Posterior cingulate gyrus (tissue), 11 donors: ENCODE data around the gene LHFPL3.
A peak's percentile ranks its signal among the peaks of the same experiment; 100 is the strongest.
"Not testable (repeated sequence)": the region's sequence is repeated elsewhere in the genome, so short reads cannot be mapped to it uniquely, and the experiment has no call there.

Experiments
- DNase-seq, 10 donors: peaks; one replicate each; pipeline versions ENCODE4 v3.0.0 to v3.0.0-alpha.2; 2020 to 2021; ENCODE audit warnings: mixed read lengths in 3 of 10
- intact Hi-C: fragments of 100-400 bp; cut with DNase I; formaldehyde crosslinking; loops from one replicate; pipeline ENCODE4 v1.15.1; 2023

Gene LHFPL3

DNA sequence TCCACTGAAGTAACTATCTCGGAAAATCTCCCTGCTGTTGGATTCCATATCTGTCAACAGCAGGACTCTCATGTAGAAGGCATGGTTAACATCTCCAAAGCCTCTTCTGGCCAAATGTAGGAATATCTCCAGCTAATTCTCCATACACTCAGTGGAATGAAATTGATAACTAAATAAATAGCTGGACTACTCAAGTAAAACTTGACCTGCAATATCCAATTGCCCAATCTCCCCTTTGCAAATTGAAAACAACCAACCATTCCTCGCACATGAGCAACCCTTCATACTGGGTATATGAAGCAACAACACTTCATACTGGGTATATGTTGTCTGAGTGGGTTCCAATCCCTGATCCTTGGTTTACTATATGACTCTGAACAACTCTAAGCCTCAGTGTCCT lies 580.2 kb downstream of the LHFPL3 start:
- intact Hi-C loops: no loop called here
- DNase-seq: no peak

DNA sequence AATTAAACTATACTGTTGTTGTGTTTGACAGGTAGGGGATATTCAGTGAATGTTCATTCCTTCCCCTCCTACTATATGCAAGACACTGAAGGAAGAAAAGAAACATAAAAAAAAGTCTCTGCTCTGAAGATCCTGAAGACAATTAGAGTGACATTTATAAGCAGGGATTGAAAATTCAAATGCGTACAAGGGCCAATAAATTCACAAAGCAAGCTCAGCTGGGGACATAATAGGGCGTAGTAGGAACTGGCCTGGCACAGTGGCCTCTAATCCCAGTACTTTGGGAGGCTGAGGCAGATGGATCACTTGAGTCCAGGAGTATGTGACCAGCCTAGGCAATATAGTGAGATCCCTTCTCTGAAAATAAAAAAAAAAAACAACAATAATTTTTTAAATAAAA lies 580.7 kb downstream of the LHFPL3 start:
- no peak for DNase-seq
- intact Hi-C loops: no loop called here

DNA sequence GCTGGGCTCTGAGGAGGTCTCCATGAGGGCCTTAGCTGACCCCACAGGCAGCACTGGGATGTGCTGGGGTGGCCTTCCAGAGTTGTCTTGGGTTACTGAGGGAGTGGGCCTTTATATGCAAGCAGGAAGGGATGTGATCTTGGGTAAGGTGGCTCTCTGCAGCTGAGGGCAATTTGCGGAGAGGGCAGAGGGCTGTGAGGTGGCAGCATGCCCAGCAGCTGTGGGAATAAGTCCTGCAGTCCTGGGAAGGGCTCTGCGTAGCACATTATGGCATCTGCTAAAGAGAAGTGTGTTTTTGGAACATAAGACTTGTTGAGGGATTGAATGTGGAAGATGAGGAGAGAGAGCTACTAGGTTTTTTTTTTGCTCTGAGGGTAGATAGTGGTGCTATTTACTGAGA lies 586.0 kb downstream of the LHFPL3 start:
- intact Hi-C loops: no loop called here
- DNase-seq: peak in 2 of 10 donors; percentile 13 to 18

DNA sequence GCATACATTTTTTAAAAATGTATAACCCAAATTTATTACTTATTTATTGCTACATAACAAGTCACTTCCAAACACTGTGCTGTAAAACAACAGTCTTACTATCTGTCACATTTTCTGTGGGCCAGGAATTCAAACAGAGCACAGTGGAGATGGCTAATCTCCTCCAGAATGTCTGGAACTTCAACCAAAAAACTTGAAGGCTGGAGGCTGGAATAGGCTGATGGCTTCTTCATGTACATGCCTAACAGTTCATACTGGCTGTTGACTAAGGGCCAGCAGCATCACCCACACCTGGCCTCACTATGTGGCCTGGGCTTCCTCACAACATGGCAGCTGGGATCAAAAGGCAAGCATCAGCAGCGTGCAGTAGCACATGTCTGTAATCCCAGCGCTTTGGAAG lies 593.2 kb downstream of the LHFPL3 start:
- no peak for DNase-seq
- intact Hi-C loops: no loop called here

DNA sequence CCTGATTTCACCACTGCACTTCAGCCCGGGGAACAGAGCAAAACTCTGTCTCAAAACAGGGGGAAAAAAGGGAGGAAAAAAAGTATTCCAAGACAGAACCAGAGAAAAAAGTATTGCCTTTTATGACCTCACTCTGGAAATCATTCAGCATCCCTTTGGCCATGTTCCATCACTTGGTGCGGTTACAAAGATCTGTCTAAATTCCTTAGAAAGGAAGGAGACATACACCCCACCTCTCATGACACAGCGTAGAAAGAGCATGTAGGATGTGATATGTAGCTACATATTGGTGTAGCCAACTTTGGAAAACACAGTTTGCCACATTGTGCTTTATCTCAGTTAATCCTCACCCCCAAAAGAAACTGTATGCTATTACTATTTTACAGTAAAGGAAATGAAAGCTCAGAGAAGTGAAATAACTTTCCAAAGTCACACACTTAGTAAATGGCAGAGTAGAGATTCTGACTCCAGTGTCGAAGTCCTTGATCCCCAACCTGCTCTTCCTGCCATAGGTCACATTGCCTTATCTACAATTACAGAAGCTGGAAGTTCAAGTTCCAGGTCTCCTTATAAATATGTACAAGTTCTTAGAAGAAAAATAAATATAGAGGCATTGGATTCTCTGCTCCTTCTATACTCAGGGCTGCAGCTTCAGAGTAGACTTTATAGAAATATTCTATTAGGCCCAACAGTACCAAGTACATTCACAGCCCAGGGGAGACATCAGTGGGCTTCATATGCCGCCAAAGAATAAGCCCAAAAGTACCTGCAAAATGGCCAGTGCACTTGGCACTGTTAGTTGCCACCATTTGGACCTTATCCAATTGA lies 594.0 kb downstream of the LHFPL3 start:
- intact Hi-C loops: no loop called here

DNA sequence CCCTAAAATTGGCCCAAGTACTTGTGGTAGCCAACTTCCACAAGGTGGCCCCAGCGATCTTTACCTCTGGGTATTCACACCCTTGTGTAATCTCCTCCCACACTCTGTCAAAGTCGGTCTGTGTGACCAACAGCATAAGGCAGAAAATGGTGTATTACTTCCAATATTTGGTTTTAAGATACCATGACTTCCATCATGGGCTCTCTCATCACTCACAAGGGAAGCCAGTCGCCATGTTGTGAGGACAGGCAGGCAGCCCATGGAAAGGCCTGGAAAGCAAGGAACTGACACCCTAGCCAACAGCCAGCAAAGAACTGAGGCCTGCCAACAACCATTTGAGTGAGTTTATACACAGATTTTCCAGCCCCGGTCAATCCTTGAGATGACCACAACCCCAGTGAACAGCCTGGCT lies 594.6 kb downstream of the LHFPL3 start:
- intact Hi-C loops: no loop called here
- DNase-seq: peak in 5 of 10 donors; percentile 28 to 66 (median 55)

More for the DNA sequence above, 594.0 kb downstream of the LHFPL3 start:
- DNase-seq: no peak

DNA sequence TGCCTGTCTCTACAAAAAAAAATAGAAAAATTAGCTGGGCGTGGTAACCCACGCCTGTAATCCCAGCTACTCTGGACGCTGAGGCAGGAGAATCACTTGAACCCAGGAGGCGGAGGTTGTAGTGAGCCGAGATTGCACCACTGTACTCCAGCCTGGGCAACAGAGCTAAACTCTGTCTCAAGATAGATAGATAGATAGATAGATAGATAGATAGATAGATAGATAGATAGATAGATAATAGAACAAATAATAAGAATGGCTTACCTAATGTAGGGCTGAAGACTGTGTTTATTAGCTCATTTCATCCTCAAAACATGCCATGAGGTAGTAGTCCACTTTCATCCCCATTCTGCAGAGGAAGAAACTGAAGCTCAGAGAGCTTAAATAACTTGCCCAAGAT lies 597.8 kb downstream of the LHFPL3 start:
- DNase-seq, intact Hi-C loops: not testable (repeated sequence)

DNA sequence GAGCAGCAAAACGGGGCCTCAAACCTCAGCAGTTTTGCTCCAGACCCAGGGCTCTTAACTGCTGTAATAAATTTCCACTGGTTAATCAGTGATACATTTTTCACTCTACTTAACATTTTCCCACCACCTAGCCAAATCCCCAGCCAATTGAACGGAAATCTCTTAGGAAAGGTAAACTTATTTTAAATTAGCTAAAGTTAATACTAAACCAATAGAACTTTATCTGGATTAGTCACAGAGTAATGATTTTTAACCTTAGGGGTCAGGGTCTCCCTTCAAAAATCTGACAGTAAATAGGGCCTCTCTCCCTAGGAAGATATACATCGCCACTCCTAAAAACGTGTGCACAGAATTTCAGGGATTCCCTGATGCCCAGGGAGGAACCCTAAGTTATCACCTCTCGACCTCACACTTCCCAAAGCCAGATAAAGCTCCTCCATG lies 598.2 kb downstream of the LHFPL3 start:
- no peak for DNase-seq
- intact Hi-C loops: no loop called here

DNA sequence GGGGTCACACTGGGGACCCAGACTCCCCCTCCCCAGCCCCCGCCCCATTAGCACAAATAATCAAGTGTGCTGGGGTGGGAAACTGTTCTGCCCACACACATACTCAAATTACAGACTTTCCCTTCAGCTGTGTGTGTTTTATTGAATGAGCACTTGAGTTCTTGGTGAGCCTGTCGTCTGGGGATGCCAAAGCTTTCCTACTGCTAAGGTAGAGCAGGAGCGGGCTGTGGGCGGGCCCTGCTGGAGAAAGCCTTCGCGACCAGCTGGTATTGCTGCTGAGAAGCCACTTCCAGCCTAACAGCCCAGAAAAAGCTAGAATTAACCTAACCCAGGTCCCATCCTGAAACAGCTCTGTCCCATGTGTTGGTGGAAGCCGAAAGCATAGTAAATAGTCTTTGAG lies 598.7 kb downstream of the LHFPL3 start:
- DNase-seq: no peak
- intact Hi-C loops: no loop called here

DNA sequence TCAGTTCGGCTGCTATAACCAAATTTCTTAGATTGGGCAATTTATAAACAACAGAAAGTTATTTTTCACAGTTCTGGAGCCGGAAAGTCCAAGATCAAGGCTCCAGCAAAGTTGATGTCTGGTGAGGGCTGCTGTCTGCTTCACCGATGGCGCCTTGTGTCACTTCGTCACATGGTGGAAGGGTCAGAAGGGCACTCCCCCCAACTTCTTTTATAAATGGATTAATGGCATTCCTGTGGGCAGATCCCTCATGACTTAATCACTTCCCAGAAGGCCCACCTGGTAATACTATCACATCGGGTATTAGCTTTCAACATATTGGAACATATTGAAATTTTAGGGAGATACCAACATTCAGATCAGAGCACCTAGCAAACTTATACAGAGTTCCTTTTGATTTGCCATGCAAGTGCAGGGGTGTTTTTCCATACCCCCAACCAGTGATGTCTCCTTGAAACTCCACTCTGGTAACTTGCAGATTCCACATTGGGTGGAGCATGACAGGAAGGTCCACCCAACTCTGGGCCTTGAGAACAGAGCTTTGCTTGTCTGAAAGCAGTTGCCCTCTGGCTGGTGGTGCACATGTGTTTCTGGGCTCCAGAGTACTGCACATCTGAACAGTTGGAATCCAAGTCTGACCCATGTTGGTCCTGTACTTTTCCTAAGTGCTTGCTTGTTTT lies 600.5 kb downstream of the LHFPL3 start:
- intact Hi-C loops: no loop called here
- DNase-seq: no peak

DNA sequence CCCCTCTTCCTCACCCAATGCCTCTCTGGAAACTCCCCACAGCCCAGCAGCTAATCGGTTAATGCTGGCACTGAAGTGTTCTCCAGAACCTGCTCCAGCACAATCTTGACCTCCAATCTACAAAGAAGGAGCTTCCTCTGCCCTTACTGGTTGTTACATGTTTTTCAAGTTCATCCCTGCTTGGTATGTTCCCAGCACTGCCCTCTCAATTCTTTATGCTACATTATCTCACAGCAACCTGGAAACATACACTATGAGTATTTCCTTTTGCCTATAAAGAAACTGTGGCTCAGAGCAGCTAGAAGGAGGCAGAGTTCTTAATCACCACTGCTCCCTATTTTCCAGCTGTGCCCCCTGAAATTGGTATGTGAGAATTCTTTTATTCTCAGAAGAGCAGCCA lies 601.5 kb downstream of the LHFPL3 start:
- intact Hi-C loops: no loop called here
- DNase-seq: peak in 1 of 10 donors; percentile 22

DNA sequence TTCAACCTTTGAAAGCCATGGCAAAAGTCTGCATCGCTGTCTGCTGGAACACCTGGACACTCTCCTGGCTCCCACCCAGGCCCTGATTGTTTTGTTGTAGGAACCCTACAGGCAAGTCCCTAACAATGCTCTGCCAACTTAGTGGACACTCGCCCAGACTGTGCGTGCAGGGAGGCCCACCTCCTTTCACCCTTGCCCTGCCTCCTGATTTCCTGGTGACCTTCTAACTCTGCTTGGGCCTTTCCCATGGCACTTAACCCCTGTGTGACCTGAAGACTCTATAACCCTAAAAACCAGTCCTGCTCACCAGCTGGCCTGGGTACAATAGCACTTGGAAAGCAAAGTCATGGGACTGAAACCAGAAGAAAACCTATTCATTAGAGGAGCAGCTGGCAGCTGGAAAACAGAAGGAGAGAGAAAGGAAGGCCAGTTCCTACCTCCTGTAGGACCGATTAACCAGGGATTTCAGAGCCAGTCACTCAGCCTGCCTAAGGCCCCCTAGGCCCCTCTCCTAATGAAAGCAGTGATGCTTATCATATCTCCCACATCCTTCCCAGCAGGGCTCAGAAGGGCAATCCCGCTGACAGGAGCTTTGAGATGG lies 602.9 kb downstream of the LHFPL3 start:
- peak in 1 of 10 donors; percentile 25 for DNase-seq
- intact Hi-C loops: no loop called here

DNA sequence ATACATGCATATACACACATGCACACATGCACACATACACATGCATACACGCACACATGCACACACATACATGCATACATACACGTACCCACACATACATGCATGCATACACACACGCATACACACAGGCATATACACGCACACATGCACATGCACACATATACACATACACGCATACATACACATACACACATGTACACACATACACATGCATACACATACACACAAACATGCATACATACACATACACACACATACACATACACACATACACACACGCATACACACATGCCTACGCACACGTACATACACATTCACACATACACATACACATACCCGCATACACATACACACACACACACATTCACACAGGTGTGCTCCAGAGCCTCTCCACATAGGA lies 604.6 kb downstream of the LHFPL3 start:
- DNase-seq: peak in 1 of 10 donors; percentile 20
- intact Hi-C loops: no loop called here

DNA sequence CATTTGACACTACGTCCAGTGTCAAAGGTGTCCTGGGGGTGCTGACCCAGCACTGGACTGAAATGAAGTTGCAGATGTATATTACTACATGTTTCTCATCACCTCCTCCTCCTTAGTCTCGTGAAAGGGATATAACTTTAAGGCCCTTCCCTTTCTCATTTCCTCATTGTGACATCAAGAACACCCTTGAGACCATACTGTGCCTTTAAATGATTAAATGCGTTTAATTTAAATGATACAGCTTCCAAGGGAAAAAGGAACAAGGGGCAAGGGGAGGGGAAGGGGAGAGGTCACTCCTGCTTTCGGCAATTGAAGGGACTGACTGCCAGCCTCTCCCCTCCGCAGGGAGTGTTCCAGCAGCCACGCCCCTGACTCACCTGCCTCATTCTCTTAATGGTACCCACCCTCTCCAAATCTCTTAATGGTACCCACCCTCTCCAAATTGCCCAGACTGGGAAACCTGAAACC lies 605.2 kb downstream of the LHFPL3 start:
- peak in 1 of 10 donors; percentile 14 for DNase-seq
- intact Hi-C loops: no loop called here

DNA sequence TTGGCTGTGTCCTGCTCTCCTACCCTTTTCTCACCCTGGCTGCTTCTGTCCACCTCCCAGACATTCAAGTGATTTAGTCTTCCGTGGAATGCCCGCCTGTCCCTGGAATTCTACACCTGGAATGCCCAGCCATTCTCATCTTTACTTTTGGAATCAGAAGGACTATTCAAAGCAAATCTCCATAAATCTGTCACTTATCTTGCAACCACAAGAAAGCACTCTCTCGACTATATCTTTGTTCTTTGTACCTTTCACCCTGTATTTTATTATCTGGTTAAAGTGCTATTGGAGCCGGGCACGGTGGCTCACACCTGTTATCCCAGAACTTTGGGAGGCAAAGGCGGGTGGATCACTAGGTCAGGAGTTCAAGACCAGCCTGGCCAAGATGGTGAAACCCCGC lies 606.3 kb downstream of the LHFPL3 start:
- intact Hi-C loops: no loop called here
- peak in 1 of 10 donors; percentile 12 for DNase-seq

DNA sequence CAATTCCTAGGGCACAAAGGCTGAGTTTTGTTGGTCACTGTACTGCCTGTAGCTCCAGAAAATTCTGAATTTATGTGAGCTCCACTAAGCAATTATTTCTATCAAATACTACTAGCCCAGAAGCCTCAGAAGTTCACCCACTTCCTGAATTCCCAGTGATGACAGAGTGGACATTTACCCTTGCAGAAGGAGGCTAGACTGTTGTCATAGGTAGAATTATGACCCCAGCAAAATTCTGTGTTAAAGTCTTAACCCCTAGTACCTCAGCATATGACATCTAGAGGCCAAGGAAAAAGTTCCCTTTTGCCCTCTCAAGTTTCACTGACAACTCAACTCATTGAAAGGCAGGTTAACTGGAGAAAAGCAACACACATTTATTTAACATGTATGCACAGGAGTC lies 606.9 kb downstream of the LHFPL3 start:
- intact Hi-C loops: no loop called here
- no peak for DNase-seq

DNA sequence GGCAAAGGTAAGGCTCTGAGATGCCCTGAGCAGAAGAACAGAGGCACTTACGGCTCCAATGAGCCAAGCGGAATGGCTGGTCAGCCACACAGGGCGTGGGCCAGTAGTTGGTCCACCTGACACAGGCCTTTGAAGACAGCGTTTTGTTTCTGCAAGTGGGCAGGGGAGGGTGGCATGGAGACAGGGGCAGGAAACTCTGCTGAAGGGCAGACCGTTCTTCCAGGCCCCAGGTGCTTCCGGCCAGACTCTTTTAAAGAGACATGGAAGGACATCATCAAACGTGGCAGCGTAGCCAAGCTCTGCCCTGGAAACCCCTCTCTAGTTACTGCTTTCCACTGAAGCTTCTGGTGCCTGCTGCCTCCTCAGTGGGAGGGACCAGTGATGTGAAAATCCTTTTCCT lies 608.1 kb downstream of the LHFPL3 start:
- intact Hi-C loops: no loop called here
- DNase-seq: peak in 1 of 10 donors; percentile 42

DNA sequence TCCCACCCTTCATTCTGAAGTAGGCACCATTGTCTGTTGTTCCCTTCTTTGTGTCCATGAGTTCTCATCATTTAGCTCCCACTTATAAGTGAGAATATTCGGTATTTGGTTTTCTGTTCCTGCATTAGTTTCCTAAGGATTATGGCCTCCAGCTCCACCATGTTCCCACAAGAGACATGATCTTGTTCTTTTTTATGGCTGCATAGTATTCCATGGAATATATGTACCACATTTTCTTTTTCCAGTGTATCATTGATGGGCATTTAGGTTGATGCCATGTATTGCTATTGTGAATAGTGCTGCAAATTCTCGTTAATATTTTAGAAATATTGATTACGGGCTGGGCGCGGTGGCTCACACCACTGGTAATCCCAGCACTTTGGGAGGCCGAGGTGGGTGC lies 609.1 kb downstream of the LHFPL3 start:
- intact Hi-C loops: not testable (repeated sequence)
- peak in 1 of 10 donors; percentile 16 for DNase-seq

DNA sequence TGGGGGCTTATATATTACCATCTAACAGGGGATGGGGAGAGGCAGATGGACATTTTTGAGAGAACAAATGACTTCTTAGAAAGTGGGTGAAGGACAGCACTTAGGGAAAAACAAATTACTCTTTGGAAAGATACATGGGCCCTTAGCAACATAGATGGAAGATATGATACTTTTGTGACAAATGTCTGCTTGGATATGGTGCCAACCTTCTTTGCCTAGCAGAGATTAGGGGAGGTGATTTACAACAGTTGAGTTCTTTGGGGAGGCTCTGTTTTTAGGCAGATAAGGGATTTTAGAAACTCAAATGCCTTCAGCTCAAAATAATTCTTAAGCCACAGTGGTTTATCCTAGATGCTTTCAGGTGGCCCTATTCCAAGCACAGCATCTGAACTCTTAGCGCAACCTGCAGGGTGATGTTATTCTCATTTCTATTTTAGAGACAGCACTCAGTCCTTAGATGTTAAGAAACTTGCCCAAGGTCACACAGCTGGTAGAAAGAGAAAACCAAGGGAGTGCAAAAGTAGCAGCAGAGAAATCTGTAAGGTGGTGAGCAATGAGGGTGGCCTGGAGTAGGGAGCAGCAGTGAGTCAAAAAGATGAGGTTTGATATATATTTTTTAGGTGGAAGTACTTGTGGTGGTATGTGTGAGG lies 610.5 kb downstream of the LHFPL3 start:
- intact Hi-C loops: no loop called here
- no peak for DNase-seq

DNA sequence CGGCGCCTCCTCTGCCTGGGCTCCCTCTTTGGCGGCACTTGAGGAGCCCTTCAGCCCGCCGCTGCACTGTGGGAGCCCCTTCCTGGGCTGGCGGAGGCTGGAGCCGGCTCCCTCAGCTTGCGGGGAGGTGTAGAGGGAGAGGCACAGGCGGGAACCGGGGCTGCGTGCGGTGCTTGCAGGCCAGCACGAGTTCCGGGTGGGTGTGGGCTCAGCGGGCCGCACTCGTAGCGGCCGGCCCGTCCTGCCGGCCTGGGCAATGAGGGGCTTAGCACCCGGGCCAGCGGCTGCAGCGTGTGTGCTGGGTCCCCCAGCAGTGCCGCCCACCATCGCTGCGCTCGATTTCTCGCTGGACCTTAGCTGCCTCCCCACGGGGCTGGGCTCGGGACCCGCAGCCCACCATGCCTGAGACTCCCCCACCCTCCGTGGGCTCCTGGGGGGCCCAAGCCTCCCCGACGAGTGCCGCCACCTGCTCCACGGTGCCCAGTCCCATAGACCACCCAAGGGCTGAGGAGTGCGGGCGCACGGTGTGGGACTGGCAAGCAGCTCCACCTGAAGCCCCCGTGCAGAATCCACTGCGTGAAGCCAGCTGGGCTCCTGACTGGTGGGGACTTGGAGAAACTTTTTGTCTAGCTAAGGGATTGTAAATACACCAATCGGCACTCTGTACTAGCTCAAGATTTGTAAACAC lies 611.8 kb downstream of the LHFPL3 start:
- intact Hi-C loops: no loop called here
- DNase-seq: peak in 1 of 10 donors; percentile 75
